ENCODE results near the gene BDKRB2. TPM values are rescaled to one million over a fixed set of nuclear protein-coding genes. Genes with fewer than 3 reads are reported as not detected.

Gene BDKRB2
- total and polyA plus RNA-seq, 2 of the 13 experiments (the other 11 are each of a cell fraction or from before 2014, with no cell fraction given) = 0.03 TPM; not detected in 1

DNA sequence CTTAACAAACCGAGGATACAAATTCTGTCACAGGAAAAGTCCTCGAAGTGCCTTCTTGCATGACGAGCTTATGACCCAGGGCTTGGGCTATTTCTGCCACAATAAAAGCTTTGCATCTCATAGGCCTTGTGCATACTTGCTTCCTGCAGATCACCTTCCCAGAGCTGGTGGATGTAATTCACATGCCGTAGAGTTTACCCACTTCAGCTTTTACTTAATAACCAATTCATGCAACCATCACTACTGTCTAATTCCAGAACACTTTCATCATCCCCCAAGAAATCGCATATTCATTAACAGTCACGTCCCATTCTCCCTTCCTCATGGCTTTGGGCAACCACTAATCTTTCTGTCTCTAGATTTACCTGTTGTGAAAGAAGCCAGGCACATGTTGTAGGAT lies 42.4 kb downstream of the BDKRB2 start:
- H3K27ac ChIP-seq (ENCODE audit: extremely low read length, insufficient read depth, low read length) = no peak overlapping the region
- no peaks in the 10 kb centered on the region for H3K9me3 ChIP-seq (ENCODE audit: low read length)
- H3K79me2 ChIP-seq (ENCODE audit: insufficient read depth, low read length) = no peaks in the 10 kb centered on the region
- no peak overlapping the region for H3K4me2 ChIP-seq (ENCODE audit: low read depth, low read length)
- H3K4me1 ChIP-seq (ENCODE audit: insufficient read depth, low read length) = no peaks in the 10 kb centered on the region
- H3K9ac ChIP-seq (ENCODE audit: insufficient read depth, low read depth, low read length) = no peak overlapping the region
- CTCF ChIA-PET (ENCODE audit: low intra/inter-chr PET ratio, low total read pairs) = no interaction called here
- no peaks in the 10 kb centered on the region for H3K36me3 ChIP-seq (replicated peaks in 1 of 2; ENCODE audit: control insufficient read depth in 1 of 2, insufficient read depth in 2 of 2, low read length in 2 of 2)
- 17% methylated on average over 6 of the region's 6 CpGs for WGBS (ENCODE audit: low lambda C conversion rate)
- TF ChIP-seq NRL (CRISPR knock-in tag; IDR thresholded peaks at IDR 0.05; ENCODE audit: borderline replicate concordance) (no peak), DR1 (CRISPR knock-in tag; IDR thresholded peaks at IDR 0.05) (no peak), ZNF878 (CRISPR knock-in tag; IDR thresholded peaks at IDR 0.05) (no peak), ARNTL (CRISPR knock-in tag; IDR thresholded peaks at IDR 0.05) (no peak)
- TF ChIP-seq, protein P1, sequence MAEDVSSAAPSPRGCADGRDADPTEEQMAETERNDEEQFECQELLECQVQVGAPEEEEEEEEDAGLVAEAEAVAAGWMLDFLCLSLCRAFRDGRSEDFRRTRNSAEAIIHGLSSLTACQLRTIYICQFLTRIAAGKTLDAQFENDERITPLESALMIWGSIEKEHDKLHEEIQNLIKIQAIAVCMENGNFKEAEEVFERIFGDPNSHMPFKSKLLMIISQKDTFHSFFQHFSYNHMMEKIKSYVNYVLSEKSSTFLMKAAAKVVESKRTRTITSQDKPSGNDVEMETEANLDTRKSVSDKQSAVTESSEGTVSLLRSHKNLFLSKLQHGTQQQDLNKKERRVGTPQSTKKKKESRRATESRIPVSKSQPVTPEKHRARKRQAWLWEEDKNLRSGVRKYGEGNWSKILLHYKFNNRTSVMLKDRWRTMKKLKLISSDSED (CRISPR knock-in tag; IDR thresholded peaks at IDR 0.05) = no peak
- TF ChIP-seq, protein P2, sequence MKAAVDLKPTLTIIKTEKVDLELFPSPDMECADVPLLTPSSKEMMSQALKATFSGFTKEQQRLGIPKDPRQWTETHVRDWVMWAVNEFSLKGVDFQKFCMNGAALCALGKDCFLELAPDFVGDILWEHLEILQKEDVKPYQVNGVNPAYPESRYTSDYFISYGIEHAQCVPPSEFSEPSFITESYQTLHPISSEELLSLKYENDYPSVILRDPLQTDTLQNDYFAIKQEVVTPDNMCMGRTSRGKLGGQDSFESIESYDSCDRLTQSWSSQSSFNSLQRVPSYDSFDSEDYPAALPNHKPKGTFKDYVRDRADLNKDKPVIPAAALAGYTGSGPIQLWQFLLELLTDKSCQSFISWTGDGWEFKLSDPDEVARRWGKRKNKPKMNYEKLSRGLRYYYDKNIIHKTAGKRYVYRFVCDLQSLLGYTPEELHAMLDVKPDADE (CRISPR knock-in tag; IDR thresholded peaks at IDR 0.05) = no peak
- TF ChIP-seq, protein P3, sequence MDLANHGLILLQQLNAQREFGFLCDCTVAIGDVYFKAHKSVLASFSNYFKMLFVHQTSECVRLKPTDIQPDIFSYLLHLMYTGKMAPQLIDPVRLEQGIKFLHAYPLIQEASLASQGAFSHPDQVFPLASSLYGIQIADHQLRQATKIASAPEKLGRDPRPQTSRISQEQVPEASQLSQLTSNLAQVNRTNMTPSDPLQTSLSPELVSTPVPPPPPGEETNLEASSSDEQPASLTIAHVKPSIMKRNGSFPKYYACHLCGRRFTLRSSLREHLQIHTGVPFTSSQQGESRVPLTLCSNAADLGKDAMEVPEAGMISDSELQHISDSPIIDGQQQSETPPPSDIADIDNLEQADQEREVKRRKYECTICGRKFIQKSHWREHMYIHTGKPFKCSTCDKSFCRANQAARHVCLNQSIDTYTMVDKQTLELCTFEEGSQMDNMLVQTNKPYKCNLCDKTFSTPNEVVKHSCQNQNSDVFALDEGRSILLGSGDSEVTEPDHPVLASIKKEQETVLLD (CRISPR knock-in tag; IDR thresholded peaks at IDR 0.05; ENCODE audit: low read depth) = no peak
- ATAC-seq (no peak), FAIRE-seq (no peak), DNase-seq (ENCODE audit: low spot score) (no peak)
- no peak overlapping the region for H3K4me3 ChIP-seq (replicated peaks in 1 of 3; ENCODE audit: insufficient read depth in 1 of 3, low read depth in 2 of 3, low read length in 3 of 3)
- H3K27me3 ChIP-seq (ENCODE audit: control insufficient read depth in 1 of 2, insufficient read depth in 2 of 2, low read length in 2 of 2) = 0 out of 5 replicates have a peak, but pooled peaks cover 0 to 2% of the 10 kb centered on the region in 2 experiments
- H4K20me1 ChIP-seq (ENCODE audit: insufficient read depth, low read length) = no peaks in the 10 kb centered on the region
- intact Hi-C loops (cut with micrococcal nuclease; ENCODE audit: unreplicated experiment) = no loop called here
- in situ Hi-C loops (cut with HindIII; ENCODE audit: extremely low pct_ligation_motif_present, low pct_unique_long_range_greater_than_20kb) = no loop called here
- H2AFZ ChIP-seq (ENCODE audit: low read length) = no peak overlapping the region
- POLR2A ChIA-PET = no interaction called here
- no TSS peak for BruUV-seq (replicated peaks)
